NCI-H128 (cell line): ENCODE measurements around the gene POLG.
"Not testable (repeated sequence)": the region's sequence is repeated elsewhere in the genome, so short reads cannot be mapped to it uniquely, and the experiment has no call there.

ENCODE experiments used
- DNase-seq: peaks from one replicate; lab custom pipeline; 2025; ENCODE audit not compliant: unreplicated experiment; lab: John Stamatoyannopoulos, UW

The POLG gene

DNA sequence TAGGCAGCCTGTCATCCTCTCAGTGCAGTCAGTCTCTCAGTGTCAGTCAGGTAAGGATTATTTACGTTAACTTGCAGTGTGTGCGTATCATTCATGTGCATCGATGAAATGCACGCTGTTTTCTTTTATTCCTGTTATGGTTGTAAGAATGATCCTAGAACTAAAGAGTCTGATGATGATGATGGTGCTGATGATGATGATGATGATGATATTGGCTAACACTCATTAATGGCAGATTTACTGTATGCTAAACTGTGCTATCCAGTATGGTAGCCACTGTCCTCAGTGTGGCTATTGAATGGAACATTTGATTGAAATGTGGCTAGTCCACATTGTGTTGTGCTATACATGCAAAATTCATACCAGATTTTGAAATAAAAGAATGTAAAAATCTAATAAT is 51.4 kb downstream of the POLG start:
- DNase-seq = no peak

DNA sequence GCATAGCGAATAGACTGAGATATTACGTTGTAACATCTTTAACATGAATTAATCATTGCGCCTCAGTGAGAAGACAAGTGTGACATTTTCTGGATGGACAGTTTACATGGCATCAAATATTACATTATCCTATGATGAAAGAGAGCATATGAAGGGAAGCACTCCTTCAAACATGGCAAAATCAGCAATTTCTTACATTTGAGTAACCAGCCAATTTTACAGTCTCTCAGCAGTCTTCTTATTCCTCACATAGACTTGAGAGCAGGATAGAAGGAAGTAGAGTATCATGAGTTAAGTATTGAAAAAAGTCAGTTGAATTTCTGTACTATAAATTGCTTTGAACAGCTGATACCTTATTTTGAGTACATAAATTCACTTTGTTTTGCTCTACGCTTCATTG is 52.0 kb downstream of the POLG start:
- DNase-seq = no peak

DNA sequence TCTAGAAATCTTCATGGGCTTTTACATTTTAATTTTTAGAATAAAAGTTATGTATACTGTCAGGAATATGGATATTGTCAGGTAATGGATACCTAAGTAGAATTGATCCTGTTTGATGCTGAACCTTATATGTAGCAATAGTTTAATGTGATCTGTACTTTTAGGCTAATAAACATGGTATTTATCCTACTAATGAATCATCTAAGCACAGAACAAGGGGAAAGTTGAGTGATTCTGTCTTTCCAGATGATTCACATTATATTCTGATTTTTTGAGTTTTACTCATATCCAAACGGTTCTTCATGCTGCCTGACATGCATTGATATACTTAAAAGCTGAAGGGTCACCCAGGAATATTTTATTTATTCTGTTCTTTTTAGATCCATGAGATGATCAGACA is 56.3 kb downstream of the POLG start:
- no peak for DNase-seq

DNA sequence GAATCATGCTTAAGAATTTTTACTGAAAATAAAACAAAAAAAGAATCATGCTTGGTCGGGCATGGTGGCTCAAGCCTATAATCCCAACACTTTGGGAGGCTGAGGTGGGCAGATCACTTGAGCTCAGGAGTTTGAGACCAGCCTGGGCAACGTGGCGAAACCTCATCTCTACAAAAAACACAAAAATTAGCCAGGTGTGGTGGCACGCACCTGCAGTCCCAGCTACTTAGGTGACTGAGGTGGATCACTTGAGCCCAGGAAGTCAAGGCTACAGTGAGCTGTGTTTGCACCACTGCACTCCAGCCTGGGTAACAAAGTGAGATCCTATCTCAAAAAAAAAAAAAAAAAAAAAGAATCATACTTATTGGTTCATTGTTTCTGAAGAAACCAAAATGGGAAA is 57.3 kb downstream of the POLG start:
- DNase-seq = not testable (repeated sequence)
